ENCODE data around the gene FIS1. TPM values are rescaled to one million over a fixed set of nuclear protein-coding genes. Genes with fewer than 3 reads are reported as not detected.
"Not testable (repeated sequence)": the region's sequence is repeated elsewhere in the genome, so short reads cannot be mapped to it uniquely, and the experiment has no call there.

Gene FIS1
- 179 TPM for total RNA-seq (ENCODE audit: insufficient read depth, low replicate concordance)

DNA sequence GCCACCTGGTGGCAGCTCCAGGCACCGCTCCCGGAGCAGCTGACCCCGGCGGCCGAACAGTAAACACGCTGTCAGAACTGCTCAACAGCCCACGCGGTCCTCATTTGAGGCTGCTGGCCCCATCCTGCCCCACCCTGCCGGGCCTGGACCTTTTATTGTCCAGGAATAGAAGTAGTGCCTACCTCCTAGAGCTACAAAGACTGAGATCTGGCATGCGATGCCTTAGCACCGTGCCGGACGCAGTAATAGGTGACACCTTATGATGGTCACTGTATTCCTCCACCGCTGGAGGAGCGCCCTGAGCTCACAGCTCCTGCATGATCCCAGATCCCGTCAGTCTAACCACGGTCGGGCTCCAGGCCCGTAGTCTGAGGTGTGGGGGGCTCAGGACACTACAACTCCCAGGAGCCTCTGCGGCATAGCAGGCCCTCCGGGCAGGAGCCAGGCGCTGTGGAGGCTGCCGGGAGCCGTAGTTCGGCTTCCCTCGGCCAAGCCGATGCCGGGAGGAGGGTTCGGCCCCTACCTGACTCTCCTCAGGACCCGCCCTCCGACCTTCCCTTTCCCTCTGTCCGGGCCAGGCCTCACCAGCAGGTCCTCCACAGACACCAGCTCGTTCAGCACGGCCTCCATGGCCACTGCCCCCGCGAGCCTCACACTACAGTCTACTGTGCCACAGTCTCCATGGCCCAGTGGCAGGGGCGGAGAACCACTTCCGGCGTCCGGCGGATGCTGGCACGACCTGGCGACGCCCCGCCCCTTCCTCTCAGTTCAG lies at the start of gene FIS1:
FIS1 (minus strand) TSS at position 707 of the 772 bp plus-strand sequence; CDS start at position 630, 77 bp downstream.
- DNase-seq (ENCODE audit: low spot score): peak; percentile 96

- no peak for DNase-seq (ENCODE audit: low spot score)
Observed at GRCh38 chr7:101294039-101294831, 49.4 kb upstream of the FIS1 start.

DNA sequence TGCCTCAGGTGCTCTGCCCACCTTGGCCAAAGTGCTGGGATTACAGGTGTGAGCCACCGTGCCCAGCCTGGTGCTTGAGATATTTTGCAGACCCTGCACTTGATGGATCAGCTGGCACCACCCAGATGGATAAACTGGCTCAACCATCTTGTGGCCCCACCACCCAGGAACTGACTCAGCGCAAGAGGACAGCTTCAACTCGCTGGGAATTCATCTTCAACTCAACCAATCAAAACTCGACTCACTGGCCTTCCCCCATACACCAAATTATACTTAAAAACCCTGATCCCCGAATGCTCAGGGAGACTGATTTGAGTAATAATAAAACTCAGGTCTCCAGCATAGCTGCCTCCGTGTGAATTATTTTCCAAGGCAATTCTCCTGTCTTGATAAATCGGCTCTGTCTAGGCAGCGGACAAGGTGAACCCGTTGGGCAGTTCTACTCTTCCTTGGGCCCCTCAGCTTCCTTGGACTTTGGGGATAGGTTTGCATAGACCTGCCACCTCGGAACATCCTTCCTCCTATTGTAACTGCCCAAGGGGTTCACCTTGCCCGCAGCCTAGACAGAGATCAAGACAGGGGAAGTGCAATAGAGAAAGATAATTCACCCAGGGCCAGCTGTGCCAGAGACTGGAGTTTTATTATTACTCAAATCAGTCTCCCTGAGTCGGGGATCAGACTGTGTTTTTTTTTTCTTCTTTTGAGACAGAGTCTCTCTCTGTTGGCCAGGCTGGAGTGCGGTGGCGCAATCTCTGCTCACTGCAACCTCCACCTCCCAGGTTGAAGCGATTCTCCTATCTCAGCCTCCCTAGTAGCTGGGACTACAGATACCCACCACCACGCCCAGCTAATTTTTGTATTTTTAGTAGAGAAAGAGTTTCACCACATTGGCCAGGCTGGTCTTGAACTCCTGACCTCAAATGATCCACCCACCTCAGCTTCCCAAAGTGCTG lies 48.5 kb upstream of the FIS1 start:
- DNase-seq (ENCODE audit: low spot score): not testable (repeated sequence)

DNA sequence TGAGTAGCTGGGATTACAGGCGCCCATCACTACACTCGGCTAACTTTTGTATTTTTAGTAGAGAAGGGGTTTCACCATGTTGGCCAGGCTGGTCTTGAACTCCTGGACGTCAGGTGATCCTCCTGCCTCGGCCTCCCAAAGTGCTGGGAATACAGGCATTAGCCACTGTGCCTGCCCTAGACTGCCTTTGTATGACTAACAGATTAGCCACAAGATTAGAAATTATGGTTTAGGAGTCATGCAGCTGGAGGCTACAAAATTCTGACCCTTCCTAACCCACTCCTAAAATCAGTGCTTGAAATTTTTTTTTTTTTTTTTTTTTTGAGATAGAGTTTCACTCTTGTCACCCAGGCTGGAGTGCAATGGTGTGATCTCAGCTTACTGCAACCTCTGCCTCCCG lies 47.7 kb upstream of the FIS1 start:
- DNase-seq (ENCODE audit: low spot score): not testable (repeated sequence)

- DNase-seq (ENCODE audit: low spot score): peak; percentile 27
Observed at GRCh38 chr7:101290186-101291037, 45.5 kb upstream of the FIS1 start.

DNA sequence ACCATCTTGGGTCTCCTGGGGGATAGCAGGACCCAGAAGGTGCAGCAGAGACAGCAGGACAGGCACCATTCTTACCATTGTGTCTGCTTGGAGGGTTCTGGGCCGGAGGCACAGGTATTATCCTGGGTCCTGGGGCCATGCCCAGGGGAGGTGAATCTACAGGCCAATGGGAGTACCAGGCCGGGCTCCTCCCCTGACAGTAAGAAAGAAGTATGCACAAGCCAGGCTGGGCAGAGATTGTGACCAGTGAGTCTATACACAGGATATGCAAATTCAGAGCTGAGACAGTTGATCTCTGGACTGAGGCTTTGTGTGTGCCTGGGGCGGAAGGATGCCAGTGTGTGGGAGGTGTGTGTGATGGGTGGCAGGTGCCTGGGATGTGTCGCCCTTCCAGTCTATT lies 44.8 kb upstream of the FIS1 start:
- not testable (repeated sequence) for DNase-seq (ENCODE audit: low spot score)

DNA sequence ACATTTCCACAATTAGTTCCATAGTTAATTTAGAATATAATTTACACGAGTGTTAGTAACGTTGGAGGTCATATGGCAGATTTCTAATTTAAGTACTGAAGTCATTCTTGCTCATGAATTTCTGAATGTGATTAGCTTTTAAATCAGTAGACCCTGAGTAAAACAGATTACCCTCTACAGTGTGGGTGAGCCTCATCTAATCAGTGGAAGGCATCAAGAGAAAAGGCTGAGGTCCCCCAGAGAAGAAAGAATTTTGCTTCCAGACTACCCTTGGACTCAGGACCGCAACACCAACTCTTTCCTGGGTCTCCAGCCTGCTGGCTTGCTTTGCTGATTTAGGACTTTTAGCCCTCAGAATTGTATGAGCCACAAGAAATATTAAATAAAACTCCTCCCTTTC lies 43.6 kb upstream of the FIS1 start:
- DNase-seq (ENCODE audit: low spot score): no peak

- DNase-seq (ENCODE audit: low spot score): no peak
Observed at GRCh38 chr7:101287032-101287431, 42.2 kb upstream of the FIS1 start.

DNA sequence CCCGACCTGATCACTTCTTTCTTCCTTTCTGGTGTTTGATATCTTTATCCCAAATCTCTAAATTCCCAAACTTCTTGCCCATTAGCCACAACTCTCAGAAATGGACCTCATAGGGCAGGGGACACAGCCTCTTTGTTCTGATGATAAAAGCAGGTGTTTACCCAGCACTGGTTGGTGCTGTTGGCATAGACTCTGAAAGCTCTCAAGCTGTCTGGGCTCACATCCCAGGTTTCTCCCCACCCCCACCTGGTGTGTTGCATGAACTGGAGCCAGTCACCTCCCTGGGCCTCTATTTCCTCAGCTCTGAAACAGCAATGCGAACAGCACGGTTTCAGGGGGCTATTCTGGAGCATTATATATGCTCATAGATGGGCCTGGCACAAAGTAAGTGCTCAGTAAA lies 41.0 kb upstream of the FIS1 start:
- DNase-seq (ENCODE audit: low spot score): not testable (repeated sequence)

- DNase-seq (ENCODE audit: low spot score): no peak
Observed at GRCh38 chr7:101285171-101285570, 40.3 kb upstream of the FIS1 start.

- not testable (repeated sequence) for DNase-seq (ENCODE audit: low spot score)
Observed at GRCh38 chr7:101280912-101281311, 36.0 kb upstream of the FIS1 start.

GRCh38 chr7:101278461-101279292 lies 33.8 kb upstream of the FIS1 start:
- no peak for DNase-seq (ENCODE audit: low spot score)

- no peak for DNase-seq (ENCODE audit: low spot score)
Observed at GRCh38 chr7:101277155-101277554, 32.3 kb upstream of the FIS1 start.

DNA sequence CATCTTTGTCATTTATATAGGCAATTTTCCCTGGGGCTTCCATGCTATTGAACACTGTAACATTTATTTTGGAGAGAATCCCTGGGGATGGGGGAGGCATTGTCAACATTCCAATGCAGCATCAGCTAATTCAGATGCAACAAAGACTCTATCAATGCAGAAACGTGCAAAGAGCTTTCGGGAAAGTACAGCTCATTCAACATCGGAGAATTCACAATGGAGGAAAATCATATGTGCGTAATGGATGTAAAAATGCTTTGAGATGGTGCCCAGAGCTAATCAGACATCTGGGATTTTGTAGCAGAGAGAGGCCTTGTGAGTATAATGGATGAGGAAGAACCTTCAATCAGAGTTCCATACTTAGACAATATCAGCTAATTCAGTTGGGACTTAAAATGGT lies 28.3 kb upstream of the FIS1 start:
- no peak for DNase-seq (ENCODE audit: low spot score)

DNA sequence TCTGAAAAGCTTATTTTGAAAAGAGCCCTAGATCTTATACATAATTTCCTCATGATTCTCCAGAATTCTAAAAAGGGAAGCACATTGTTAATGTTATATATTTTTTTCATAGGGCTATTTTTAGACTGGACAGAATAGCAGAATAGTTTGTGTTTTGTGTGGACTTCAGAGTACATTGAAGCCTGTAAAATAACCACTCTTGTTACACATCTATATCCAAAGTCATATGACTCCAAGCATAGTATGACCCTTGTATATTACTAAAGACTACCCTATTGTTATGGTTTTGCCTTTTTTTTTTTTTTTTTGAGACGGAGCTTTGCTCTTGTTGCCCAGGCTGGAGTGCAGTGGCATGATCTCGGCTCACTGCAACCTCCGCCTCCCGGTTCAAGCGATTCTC lies 26.1 kb upstream of the FIS1 start:
- DNase-seq (ENCODE audit: low spot score): no peak

- no peak for DNase-seq (ENCODE audit: low spot score)
Observed at GRCh38 chr7:101269664-101270063, 24.8 kb upstream of the FIS1 start.

DNA sequence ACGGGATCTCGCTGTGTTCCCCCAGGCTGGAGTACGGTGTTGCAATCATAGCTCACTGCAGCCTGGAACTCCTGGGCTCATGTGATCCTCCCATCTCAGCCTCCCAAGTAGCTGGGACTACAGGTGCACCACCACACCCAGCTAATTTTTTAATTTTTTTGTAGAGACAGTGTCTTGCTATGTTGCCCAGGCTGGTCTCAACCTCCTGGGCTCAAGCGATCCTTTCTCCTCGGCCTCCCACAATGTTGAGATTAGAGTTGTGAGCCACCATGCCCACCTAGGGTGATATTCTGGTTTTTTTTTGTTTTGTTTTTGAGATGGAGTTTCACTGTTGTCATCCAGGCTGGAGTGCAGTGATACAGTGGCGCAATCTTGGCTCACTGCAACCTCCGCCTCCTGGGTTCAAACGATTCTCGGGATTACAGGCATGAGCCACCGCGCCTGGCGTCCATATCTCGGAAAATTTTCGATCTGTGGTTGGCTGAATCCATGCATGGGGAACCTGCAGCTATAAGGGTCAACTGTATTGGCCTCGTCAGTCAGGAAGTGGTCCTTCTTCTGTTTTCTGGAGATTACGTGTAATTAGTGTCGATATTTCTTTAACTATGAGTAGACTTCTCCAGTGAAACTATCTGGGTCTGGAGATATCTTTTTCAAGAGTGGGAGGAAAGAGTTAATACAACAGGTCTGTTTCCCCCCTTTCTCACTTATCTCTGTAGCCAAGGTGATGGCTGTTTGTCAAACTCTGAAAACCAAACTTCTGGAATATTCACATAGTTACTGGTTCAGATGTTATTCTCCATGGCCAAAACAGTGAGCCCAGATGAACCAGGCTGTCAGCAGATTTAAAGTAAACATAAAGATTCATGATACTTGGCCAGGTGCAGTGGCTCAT lies 21.0 kb upstream of the FIS1 start:
- no peak for DNase-seq (ENCODE audit: low spot score)

DNA sequence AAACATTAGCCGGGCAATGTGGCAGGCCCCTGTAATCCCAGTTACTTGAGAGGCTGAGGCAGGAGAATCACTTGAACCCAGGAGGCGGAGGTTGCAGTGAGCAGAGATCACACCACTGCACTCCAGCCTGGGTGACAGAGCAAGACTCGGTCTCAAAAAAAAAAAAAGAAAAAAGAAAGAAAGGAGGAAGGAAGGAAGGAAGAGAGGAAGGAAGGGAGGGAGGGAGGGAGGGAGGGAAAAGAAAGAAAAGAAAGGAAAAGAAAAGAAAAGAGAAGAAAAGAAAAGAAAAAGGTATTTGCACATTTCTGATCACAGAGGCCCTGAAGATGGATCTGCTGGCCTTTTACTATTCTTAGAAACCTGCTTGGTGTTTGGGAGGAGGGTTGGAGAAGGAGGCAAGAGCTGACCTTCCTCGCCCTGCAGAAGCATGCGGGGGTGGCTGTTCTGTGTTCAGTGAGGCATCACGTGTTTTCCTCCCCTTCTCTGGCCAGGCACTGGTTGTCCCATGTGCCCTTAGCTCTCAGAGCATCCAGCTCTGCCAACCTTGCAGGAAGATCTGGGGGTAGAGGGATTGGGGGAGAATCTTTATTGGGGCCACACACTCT lies 19.3 kb upstream of the FIS1 start:
- not testable (repeated sequence) for DNase-seq (ENCODE audit: low spot score)
